Measurements from ENCODE around the gene HMCES. TPM values are rescaled to one million over a fixed set of nuclear protein-coding genes. Genes with fewer than 3 reads are reported as not detected.

The HMCES gene
- total and polyA plus RNA-seq, 2 of the 13 experiments (the other 11 are each of a cell fraction or from before 2014, with no cell fraction given), result 16.1 to 37.5 TPM

DNA sequence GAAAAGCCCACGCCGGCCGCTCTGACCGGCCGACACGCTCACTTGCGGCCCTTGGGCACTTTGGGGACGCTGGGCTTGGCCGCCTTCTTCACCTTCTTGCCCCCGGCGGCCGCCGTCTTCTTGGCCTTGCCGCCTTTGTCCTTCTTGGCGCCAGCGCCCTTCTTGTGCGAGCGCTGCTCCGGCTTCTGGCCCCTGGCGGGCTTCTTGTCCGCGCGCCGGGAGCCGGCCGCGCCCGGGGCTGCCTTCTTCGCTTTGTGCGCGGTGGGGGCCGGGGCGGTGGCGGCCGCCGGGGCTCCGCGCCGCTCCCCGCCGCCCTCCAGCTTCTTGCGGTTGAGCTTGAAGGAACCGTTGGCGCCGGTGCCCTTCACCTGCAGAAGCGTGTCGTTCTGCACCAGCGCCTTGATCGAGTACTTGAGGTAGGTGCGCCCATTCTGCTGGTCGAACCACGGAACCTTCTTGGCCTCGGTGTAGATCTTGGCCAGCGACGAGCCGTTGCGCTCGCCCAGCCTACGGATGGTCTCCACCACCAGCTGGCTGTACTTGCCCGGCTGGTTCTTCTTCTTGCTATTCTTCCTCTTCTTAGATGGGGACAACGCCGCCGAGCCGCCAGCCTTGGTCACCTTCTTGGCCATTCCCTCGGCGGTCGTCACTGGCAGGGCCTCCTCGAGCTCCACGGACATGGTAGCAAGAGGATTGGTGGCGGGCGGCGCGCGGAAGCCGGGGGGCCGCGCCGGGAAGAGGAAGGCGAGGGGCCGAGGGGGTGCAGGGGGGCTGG lies 36.7 kb downstream of the HMCES start (continued):
- TF ChIP-seq, protein P1, sequence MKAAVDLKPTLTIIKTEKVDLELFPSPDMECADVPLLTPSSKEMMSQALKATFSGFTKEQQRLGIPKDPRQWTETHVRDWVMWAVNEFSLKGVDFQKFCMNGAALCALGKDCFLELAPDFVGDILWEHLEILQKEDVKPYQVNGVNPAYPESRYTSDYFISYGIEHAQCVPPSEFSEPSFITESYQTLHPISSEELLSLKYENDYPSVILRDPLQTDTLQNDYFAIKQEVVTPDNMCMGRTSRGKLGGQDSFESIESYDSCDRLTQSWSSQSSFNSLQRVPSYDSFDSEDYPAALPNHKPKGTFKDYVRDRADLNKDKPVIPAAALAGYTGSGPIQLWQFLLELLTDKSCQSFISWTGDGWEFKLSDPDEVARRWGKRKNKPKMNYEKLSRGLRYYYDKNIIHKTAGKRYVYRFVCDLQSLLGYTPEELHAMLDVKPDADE (CRISPR knock-in tag; IDR thresholded peaks at IDR 0.05), result 0 out of 2 replicates have a peak, but pooled peaks have one; percentile 31
- TF ChIP-seq, protein P2, sequence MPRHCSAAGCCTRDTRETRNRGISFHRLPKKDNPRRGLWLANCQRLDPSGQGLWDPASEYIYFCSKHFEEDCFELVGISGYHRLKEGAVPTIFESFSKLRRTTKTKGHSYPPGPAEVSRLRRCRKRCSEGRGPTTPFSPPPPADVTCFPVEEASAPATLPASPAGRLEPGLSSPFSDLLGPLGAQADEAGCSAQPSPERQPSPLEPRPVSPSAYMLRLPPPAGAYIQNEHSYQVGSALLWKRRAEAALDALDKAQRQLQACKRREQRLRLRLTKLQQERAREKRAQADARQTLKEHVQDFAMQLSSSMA (CRISPR knock-in tag; IDR thresholded peaks at IDR 0.05), result 0 out of 2 replicates have a peak, but pooled peaks have one; percentile 17
- TF ChIP-seq CHCHD3 (CRISPR knock-in tag; IDR thresholded peaks at IDR 0.05) (0 out of 2 replicates have a peak, but pooled peaks have one; percentile 40), ZNF562 (CRISPR knock-in tag; IDR thresholded peaks at IDR 0.05; ENCODE audit: borderline replicate concordance) (no peak), KLF6 (CRISPR knock-in tag; IDR thresholded peaks at IDR 0.05) (peak; percentile 4; the same call in 1 of the 2 replicates), SIN3A (IDR thresholded peaks at IDR 0.05; ENCODE audit: borderline replicate concordance, low read depth, low read length) (0 out of 2 replicates have a peak, but pooled peaks have one; percentile 4), RBM22 (optimal IDR thresholded peaks at IDR 0.05; ENCODE audit: low read length) (peak; percentile 58), ZNF367 (CRISPR knock-in tag; IDR thresholded peaks at IDR 0.05; ENCODE audit: borderline replicate concordance) (peak; percentile 38; the same call in 1 of the 2 replicates), ZC3H4 (CRISPR knock-in tag; IDR thresholded peaks at IDR 0.05; ENCODE audit: borderline replicate concordance) (peak; percentile 94), HDAC1 (CRISPR knock-in tag; IDR thresholded peaks at IDR 0.05) (0 out of 2 replicates have a peak, but pooled peaks have one; percentile 13), ZNF564 (CRISPR knock-in tag; IDR thresholded peaks at IDR 0.05) (peak; percentile 22), RXRA (CRISPR knock-in tag; IDR thresholded peaks at IDR 0.05) (no peak), POLR2A (IDR thresholded peaks at IDR 0.05; ENCODE audit: insufficient read depth in 1 of 2, low read depth in 2 of 2, low read length in 2 of 2) (peak in 1 of 2 experiments; percentile 16; a peak in 1 of 4 replicates)
- TF ChIP-seq, protein P3, sequence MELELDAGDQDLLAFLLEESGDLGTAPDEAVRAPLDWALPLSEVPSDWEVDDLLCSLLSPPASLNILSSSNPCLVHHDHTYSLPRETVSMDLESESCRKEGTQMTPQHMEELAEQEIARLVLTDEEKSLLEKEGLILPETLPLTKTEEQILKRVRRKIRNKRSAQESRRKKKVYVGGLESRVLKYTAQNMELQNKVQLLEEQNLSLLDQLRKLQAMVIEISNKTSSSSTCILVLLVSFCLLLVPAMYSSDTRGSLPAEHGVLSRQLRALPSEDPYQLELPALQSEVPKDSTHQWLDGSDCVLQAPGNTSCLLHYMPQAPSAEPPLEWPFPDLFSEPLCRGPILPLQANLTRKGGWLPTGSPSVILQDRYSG (CRISPR knock-in tag; IDR thresholded peaks at IDR 0.05), result 0 out of 2 replicates have a peak, but pooled peaks have one; percentile 39
- TF ChIP-seq, protein P4, sequence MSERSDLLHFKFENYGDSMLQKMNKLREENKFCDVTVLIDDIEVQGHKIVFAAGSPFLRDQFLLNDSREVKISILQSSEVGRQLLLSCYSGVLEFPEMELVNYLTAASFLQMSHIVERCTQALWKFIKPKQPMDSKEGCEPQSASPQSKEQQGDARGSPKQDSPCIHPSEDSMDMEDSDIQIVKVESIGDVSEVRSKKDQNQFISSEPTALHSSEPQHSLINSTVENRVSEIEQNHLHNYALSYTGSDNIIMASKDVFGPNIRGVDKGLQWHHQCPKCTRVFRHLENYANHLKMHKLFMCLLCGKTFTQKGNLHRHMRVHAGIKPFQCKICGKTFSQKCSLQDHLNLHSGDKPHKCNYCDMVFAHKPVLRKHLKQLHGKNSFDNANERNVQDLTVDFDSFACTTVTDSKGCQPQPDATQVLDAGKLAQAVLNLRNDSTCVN (CRISPR knock-in tag; IDR thresholded peaks at IDR 0.05; ENCODE audit: borderline replicate concordance), result no peak
- TF ChIP-seq, protein P5, sequence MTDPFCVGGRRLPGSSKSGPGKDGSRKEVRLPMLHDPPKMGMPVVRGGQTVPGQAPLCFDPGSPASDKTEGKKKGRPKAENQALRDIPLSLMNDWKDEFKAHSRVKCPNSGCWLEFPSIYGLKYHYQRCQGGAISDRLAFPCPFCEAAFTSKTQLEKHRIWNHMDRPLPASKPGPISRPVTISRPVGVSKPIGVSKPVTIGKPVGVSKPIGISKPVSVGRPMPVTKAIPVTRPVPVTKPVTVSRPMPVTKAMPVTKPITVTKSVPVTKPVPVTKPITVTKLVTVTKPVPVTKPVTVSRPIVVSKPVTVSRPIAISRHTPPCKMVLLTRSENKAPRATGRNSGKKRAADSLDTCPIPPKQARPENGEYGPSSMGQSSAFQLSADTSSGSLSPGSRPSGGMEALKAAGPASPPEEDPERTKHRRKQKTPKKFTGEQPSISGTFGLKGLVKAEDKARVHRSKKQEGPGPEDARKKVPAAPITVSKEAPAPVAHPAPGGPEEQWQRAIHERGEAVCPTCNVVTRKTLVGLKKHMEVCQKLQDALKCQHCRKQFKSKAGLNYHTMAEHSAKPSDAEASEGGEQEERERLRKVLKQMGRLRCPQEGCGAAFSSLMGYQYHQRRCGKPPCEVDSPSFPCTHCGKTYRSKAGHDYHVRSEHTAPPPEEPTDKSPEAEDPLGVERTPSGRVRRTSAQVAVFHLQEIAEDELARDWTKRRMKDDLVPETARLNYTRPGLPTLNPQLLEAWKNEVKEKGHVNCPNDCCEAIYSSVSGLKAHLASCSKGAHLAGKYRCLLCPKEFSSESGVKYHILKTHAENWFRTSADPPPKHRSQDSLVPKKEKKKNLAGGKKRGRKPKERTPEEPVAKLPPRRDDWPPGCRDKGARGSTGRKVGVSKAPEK (CRISPR knock-in tag; IDR thresholded peaks at IDR 0.05; ENCODE audit: borderline replicate concordance), result no peak
